ENCODE results near the gene CCNY. TPM values are rescaled to one million over a fixed set of nuclear protein-coding genes. Genes with fewer than 3 reads are reported as not detected.

CCNY gene
- total and polyA plus RNA-seq, 12 donors, result 26.0 to 99.4 (median 88.9) TPM

- WGBS, 2 donors, result 90 to 97% methylated on average over 1 of the region's 1 CpG
- DNase-seq, result no peak
- H3K36me3 ChIP-seq, result peaks cover 0 to 68% (median 0%) of the 10 kb centered on the region in 9 donors
- intact Hi-C loops (cut with DNase I), result loop anchor here in 1 of 10 donors (10.0 kb wide), 1 partner anchor 244 kb away; no protein-coding TSS in a partner anchor
- H3K4me1 ChIP-seq, result peaks cover 0 to 8% (median 0%) of the 10 kb centered on the region in 9 donors
- no peaks in the 10 kb centered on the region for H3K27me3 ChIP-seq
- H3K9me3 ChIP-seq, result peaks cover 0 to 11% (median 7%) of the 10 kb centered on the region in 11 donors
- no peak overlapping the region for H3K27ac ChIP-seq
- TF ChIP-seq CTCF (IDR thresholded peaks at IDR 0.05), result no peak
- ATAC-seq, result no peak
- H3K4me3 ChIP-seq, result no peak overlapping the region
Observed at GRCh38 chr10:35320341-35320740, 16.0 kb upstream of the CCNY start.

GRCh38 chr10:35322636-35323035 lies 13.7 kb upstream of the CCNY start:
- Histone ChIP-seq H3K4me1 (peaks cover 0 to 12% (median 3%) of the 10 kb centered on the region in 9 donors), H3K27ac (no peak overlapping the region), H3K9me3 (peaks cover 0 to 10% (median 6%) of the 10 kb centered on the region in 11 donors), H3K4me3 (no peak overlapping the region), H3K36me3 (peaks cover 0 to 45% (median 0%) of the 10 kb centered on the region in 9 donors), H3K27me3 (no peaks in the 10 kb centered on the region)
- ATAC-seq (no peak), DNase-seq (no peak)
- intact Hi-C loops (cut with DNase I), result loop anchor here in 1 of 10 donors (10.0 kb wide), 1 partner anchor 242 kb away; no protein-coding TSS in a partner anchor
- 99 to 100% methylated on average over 5 of the region's 5 CpGs for WGBS, 2 donors
- TF ChIP-seq CTCF (IDR thresholded peaks at IDR 0.05), result no peak

GRCh38 chr10:35324196-35324595 lies 12.1 kb upstream of the CCNY start:
- DNase-seq (no peak), ATAC-seq (no peak)
- Histone ChIP-seq H3K27me3 (no peaks in the 10 kb centered on the region), H3K36me3 (peaks cover 0 to 35% (median 0%) of the 10 kb centered on the region in 9 donors), H3K9me3 (peaks cover 0 to 10% (median 6%) of the 10 kb centered on the region in 11 donors), H3K27ac (no peak overlapping the region), H3K4me1 (peaks cover 0 to 27% (median 15%) of the 10 kb centered on the region in 9 donors), H3K4me3 (no peak overlapping the region)
- WGBS, 2 donors, result 90 to 93% methylated on average over 3 of the region's 3 CpGs
- intact Hi-C loops (cut with DNase I), result loop anchor here in 1 of 10 donors (10.0 kb wide), 1 partner anchor 241 kb away; no protein-coding TSS in a partner anchor
- no peak for TF ChIP-seq CTCF (IDR thresholded peaks at IDR 0.05)

- Histone ChIP-seq H3K27me3 (no peaks in the 10 kb centered on the region), H3K27ac (no peak overlapping the region), H3K4me1 (peaks cover 5 to 51% (median 34%) of the 10 kb centered on the region in 9 donors), H3K9me3 (peaks cover 0 to 10% (median 6%) of the 10 kb centered on the region in 11 donors), H3K36me3 (peaks cover 0 to 15% (median 0%) of the 10 kb centered on the region in 9 donors), H3K4me3 (no peak overlapping the region)
- no peak for DNase-seq
- intact Hi-C loops (cut with DNase I), result loop anchor here in 1 of 10 donors (10.0 kb wide), 1 partner anchor 238 kb away; no protein-coding TSS in a partner anchor
- no peak for ATAC-seq
- 91 to 92% methylated on average over 9 of the region's 9 CpGs for WGBS, 2 donors
- TF ChIP-seq CTCF (IDR thresholded peaks at IDR 0.05), result no peak
Observed at GRCh38 chr10:35326466-35327235, 9.7 kb upstream of the CCNY start.
